Fibroblast of lung (primary cell): ENCODE measurements around the gene SLC4A1AP. TPM values are rescaled to one million over a fixed set of nuclear protein-coding genes. Genes with fewer than 3 reads are reported as not detected.

Experiments
- DNase-seq, 2 donors: peaks; one replicate each; pipeline versions ENCODE4 v3.0.0 to v3.0.0-alpha.2; 2010; ENCODE audit warnings: low read depth in 2 of 2
- H2AFZ ChIP-seq: 2 replicates; pipeline ENCODE4 v1.5.1; 2012; ENCODE audit warnings: low read length, control low read depth, inconsistent platforms
- H3K27ac ChIP-seq: 2 replicates; pipeline ENCODE4 v1.5.1; 2011; ENCODE audit warnings: low read length, control low read depth; ENCODE audit not compliant: insufficient read depth
- H3K27me3 ChIP-seq: 2 replicates; pipeline ENCODE4 v1.5.1; 2011; ENCODE audit warnings: mild to moderate bottlenecking, low read length; ENCODE audit not compliant: control insufficient read depth, insufficient read depth
- H3K36me3 ChIP-seq: 2 replicates; pipeline ENCODE4 v1.5.1; 2011; ENCODE audit warnings: low read length; ENCODE audit not compliant: control insufficient read depth, insufficient read depth
- H3K4me1 ChIP-seq: 2 replicates; pipeline ENCODE4 v1.5.1; 2011; ENCODE audit warnings: low read length; ENCODE audit not compliant: control insufficient read depth, insufficient read depth; ENCODE audit errors: extremely low read depth
- H3K4me2 ChIP-seq: 2 replicates; pipeline ENCODE4 v1.5.1; 2011; ENCODE audit warnings: low read length, control low read depth; ENCODE audit not compliant: insufficient read depth; ENCODE audit errors: extremely low read depth
- H3K4me3 ChIP-seq, 4 experiments: fragments of 200-600 bp in 1 of 4; sonication (generic) in 1 of 4; replicated peaks in 1 of 4; 2 replicates each; pipeline ENCODE4 v1.5.1; 2011 to 2016; ENCODE audit warnings: low read length in 4 of 4, low read depth in 3 of 4, mild to moderate bottlenecking in 3 of 4, control low read depth in 2 of 4, inconsistent platforms in 1 of 4, mixed read lengths in 1 of 4; ENCODE audit not compliant: insufficient read depth in 1 of 4; ENCODE audit errors: control extremely low read depth in 1 of 4
- H3K79me2 ChIP-seq: 2 replicates; pipeline ENCODE4 v1.5.1; 2012; ENCODE audit warnings: mild to moderate bottlenecking, low read length, inconsistent platforms; ENCODE audit not compliant: control insufficient read depth, insufficient read depth
- H3K9ac ChIP-seq: 2 replicates; pipeline ENCODE4 v1.5.1; 2011; ENCODE audit warnings: mild to moderate bottlenecking, low read length, control low read depth; ENCODE audit not compliant: insufficient read depth
- H3K9me3 ChIP-seq: 2 replicates; pipeline ENCODE4 v1.5.1; 2012; ENCODE audit warnings: low read depth, low read length; ENCODE audit not compliant: control insufficient read depth, insufficient read depth
- H4K20me1 ChIP-seq: 2 replicates; pipeline ENCODE4 v1.5.1; 2011; ENCODE audit warnings: low read length; ENCODE audit not compliant: control insufficient read depth, insufficient read depth; ENCODE audit errors: extremely low read depth
- CTCF ChIP-seq, 2 donors: IDR thresholded peaks in 1 of 2; conservative IDR thresholded peaks in 1 of 2; 1 replicate in 1 of 2; 2 replicates in 1 of 2; pipeline ENCODE4 v1.5.1; 2011 to 2012; ENCODE audit warnings: low read length in 2 of 2, control low read depth in 1 of 2, inconsistent platforms in 1 of 2, low read depth in 1 of 2, mild to moderate bottlenecking in 1 of 2
- EZH2 ChIP-seq: IDR thresholded peaks from 2 replicates; pipeline ENCODE4 v1.5.1; 2012; ENCODE audit warnings: low read length, control low read depth, mild to moderate bottlenecking; ENCODE audit errors: missing control alignments
- polyA plus RNA-seq, 2 donors: library from polyadenylated mRNA; depleted of rRNA in 1 of 2; stranded (reverse) in 1 of 2; unstranded in 1 of 2; fragments of >200 nt; gene quantifications; 2 replicates each; pipeline ENCODE4 v1.2.1, GENCODE V29; 2011 to 2012; ENCODE audit warnings: missing spikeins in 1 of 2
- total RNA-seq: library from RNA; depleted of rRNA; stranded (reverse); fragments of >200 nt; gene quantifications from 2 replicates; pipeline ENCODE4 v1.2.1, GENCODE V29; 2014

Gene SLC4A1AP
- total and polyA plus RNA-seq, 2 donors (not counting 1 experiment from before 2014, with no cell fraction given) = 15.2 to 28.4 TPM

- H3K27ac ChIP-seq = no peak overlapping the region
- no peaks in the 10 kb centered on the region for H4K20me1 ChIP-seq
- no peaks in the 10 kb centered on the region for H3K36me3 ChIP-seq
- H3K4me1 ChIP-seq = no peaks in the 10 kb centered on the region
- no peak overlapping the region for H3K4me2 ChIP-seq
- no peak overlapping the region for H3K4me3 ChIP-seq
- DNase-seq = no peak
- H3K9me3 ChIP-seq = no peaks in the 10 kb centered on the region
- H2AFZ ChIP-seq = no peak overlapping the region
- H3K27me3 ChIP-seq = no peaks in the 10 kb centered on the region
- no peak overlapping the region for H3K9ac ChIP-seq
- no peak for TF ChIP-seq EZH2
- no peaks in the 10 kb centered on the region for H3K79me2 ChIP-seq
These were observed 78.0 kb downstream of the SLC4A1AP start for GRCh38 chr2:27741673-27742072.

- Histone ChIP-seq H4K20me1 (no peaks in the 10 kb centered on the region), H3K79me2 (no peaks in the 10 kb centered on the region), H3K9me3 (no peaks in the 10 kb centered on the region), H3K9ac (no peak overlapping the region), H2AFZ (no peak overlapping the region), H3K27ac (no peak overlapping the region), H3K27me3 (no peaks in the 10 kb centered on the region), H3K36me3 (no peaks in the 10 kb centered on the region), H3K4me2 (no peak overlapping the region), H3K4me3 (no peak overlapping the region), H3K4me1 (no peaks in the 10 kb centered on the region)
- no peak for DNase-seq
- no peak for TF ChIP-seq EZH2
- TF ChIP-seq CTCF (conservative IDR thresholded peaks at IDR 0.05 in 1 of 2, IDR thresholded peaks at IDR 0.05 in 1 of 2; ENCODE audit: low read depth in 1 of 2, low read length in 2 of 2) = no peak
These were observed 78.9 kb downstream of the SLC4A1AP start for GRCh38 chr2:27742571-27742970.

Other genes starting within 250 kb of the SLC4A1AP start
- gene NRBP1, start 235.3 kb upstream of the SLC4A1AP start, total RNA-seq = 68.1 and 77.5 TPM in 2 replicates
- 169 and 192 TPM in 2 replicates for gene NRBP1, start 235.3 kb upstream of the SLC4A1AP start, polyA plus RNA-seq
- gene KRTCAP3, start 221.5 kb upstream of the SLC4A1AP start, total RNA-seq = 0.33 TPM in 1 of 2 replicates, not detected in the other
- 0.12 and 0.22 TPM in 2 replicates for gene KRTCAP3, start 221.5 kb upstream of the SLC4A1AP start, polyA plus RNA-seq
- 28.5 and 33.0 TPM in 2 replicates for gene IFT172, start 174.1 kb upstream of the SLC4A1AP start, total RNA-seq
- gene IFT172, start 174.1 kb upstream of the SLC4A1AP start, polyA plus RNA-seq = 10.9 and 11.2 TPM in 2 replicates
- 12.8 and 18.3 TPM in 2 replicates for gene FNDC4, start 168.7 kb upstream of the SLC4A1AP start, total RNA-seq
- gene FNDC4, start 168.7 kb upstream of the SLC4A1AP start, polyA plus RNA-seq = 9.6 and 15.2 TPM in 2 replicates
- gene GCKR, start 167.1 kb upstream of the SLC4A1AP start, total RNA-seq = 0.26 and 0.50 TPM in 2 replicates
- 0.16 and 0.35 TPM in 2 replicates for gene GCKR, start 167.1 kb upstream of the SLC4A1AP start, polyA plus RNA-seq
- gene ZNF512, start 80.8 kb upstream of the SLC4A1AP start, total RNA-seq = 16.4 and 23.6 TPM in 2 replicates
- gene ZNF512, start 80.8 kb upstream of the SLC4A1AP start, polyA plus RNA-seq = 31.3 and 36.6 TPM in 2 replicates
- gene CCDC121, start 34.9 kb upstream of the SLC4A1AP start, total RNA-seq = 1.8 and 2.0 TPM in 2 replicates
- 1.4 and 1.5 TPM in 2 replicates for gene CCDC121, start 34.9 kb upstream of the SLC4A1AP start, polyA plus RNA-seq
- 29.5 and 34.5 TPM in 2 replicates for gene GPN1, start 34.8 kb upstream of the SLC4A1AP start, total RNA-seq
- 60.9 and 65.1 TPM in 2 replicates for gene GPN1, start 34.8 kb upstream of the SLC4A1AP start, polyA plus RNA-seq
- 18.5 and 27.2 TPM in 2 replicates for gene SUPT7L, start 275 bp upstream of the SLC4A1AP start, total RNA-seq
- gene SUPT7L, start 275 bp upstream of the SLC4A1AP start, polyA plus RNA-seq = 28.5 and 29.9 TPM in 2 replicates
- gene MRPL33, start 107.8 kb downstream of the SLC4A1AP start, total RNA-seq = 64.5 and 85.9 TPM in 2 replicates
- 144 and 178 TPM in 2 replicates for gene MRPL33, start 107.8 kb downstream of the SLC4A1AP start, polyA plus RNA-seq
- gene RBKS, start 226.5 kb downstream of the SLC4A1AP start, total RNA-seq = 1.3 and 2.6 TPM in 2 replicates
- gene RBKS, start 226.5 kb downstream of the SLC4A1AP start, polyA plus RNA-seq = 1.3 and 1.6 TPM in 2 replicates
- gene BABAM2, start 226.8 kb downstream of the SLC4A1AP start, total RNA-seq = 14.4 and 25.6 TPM in 2 replicates
- 31.2 and 33.4 TPM in 2 replicates for gene BABAM2, start 226.8 kb downstream of the SLC4A1AP start, polyA plus RNA-seq